ENCODE results near the gene CLCA2.

- TF ChIP-seq CTCF (conservative IDR thresholded peaks at IDR 0.05), result no peak
- TF ChIP-seq EZH2 (IDR thresholded peaks at IDR 0.05; ENCODE audit: low read depth), result no peak
These were observed 74.3 kb downstream of the CLCA2 start for GRCh38 chr1:86498281-86498680.

Measured in PC-9 (cell line).